OCI-LY1 (cell line): ENCODE data around the gene OR10A4.
"Not testable (repeated sequence)": the region's sequence is repeated elsewhere in the genome, so short reads cannot be mapped to it uniquely, and the experiment has no call there.

ENCODE experiments used
- H2AFZ ChIP-seq: fragments of 200-600 bp; sonication (generic), shearing (Covaris generic); 2 replicates; pipeline ENCODE4 v1.6.0; 2014; ENCODE audit warnings: antibody characterized with exemption, mild to moderate bottlenecking, low read length
- H3F3A ChIP-seq: fragments of 200-600 bp; sonication (generic), shearing (Covaris generic); 2 replicates; pipeline ENCODE4 v1.6.0; 2014; ENCODE audit warnings: mild to moderate bottlenecking, antibody characterized with exemption, low read length, moderate library complexity; ENCODE audit not compliant: insufficient read depth
- H3K27ac ChIP-seq: fragments of 200-600 bp; sonication (generic); 2 replicates; pipeline ENCODE4 v1.5.1; 2014; ENCODE audit warnings: low read length, mixed run types, mild to moderate bottlenecking, low read depth; ENCODE audit not compliant: poor library complexity, severe bottlenecking
- H3K27me3 ChIP-seq: fragments of 200-600 bp; sonication (generic); 2 replicates; pipeline ENCODE4 v1.6.0; 2014; ENCODE audit warnings: antibody characterized with exemption, mild to moderate bottlenecking, low read length, moderate library complexity; ENCODE audit not compliant: insufficient read depth
- H3K36me3 ChIP-seq: fragments of 200-600 bp; sonication (generic); 2 replicates; pipeline ENCODE4 v1.6.1; 2014; ENCODE audit warnings: mild to moderate bottlenecking, antibody characterized with exemption, low read length, moderate library complexity, mixed read lengths; ENCODE audit not compliant: insufficient read depth
- H3K4me1 ChIP-seq: fragments of 200-600 bp; sonication (generic); 2 replicates; pipeline ENCODE4 v1.5.1; 2014; ENCODE audit warnings: mild to moderate bottlenecking, low read length, moderate library complexity; ENCODE audit not compliant: insufficient read depth, severe bottlenecking
- H3K4me2 ChIP-seq: fragments of 200-600 bp; sonication (generic), shearing (Covaris generic); 2 replicates; pipeline ENCODE4 v1.6.1; 2014; ENCODE audit warnings: low read length
- H3K4me3 ChIP-seq: fragments of 200-600 bp; sonication (generic); 2 replicates; pipeline ENCODE4 v1.5.1; 2014; ENCODE audit warnings: low read length, low read depth, mild to moderate bottlenecking, mixed read lengths; ENCODE audit not compliant: poor library complexity, severe bottlenecking
- H3K79me2 ChIP-seq: fragments of 200-600 bp; shearing (Covaris generic); 2 replicates; pipeline ENCODE4 v1.6.1; 2016; ENCODE audit warnings: mixed run types, low read length, mixed read lengths; ENCODE audit not compliant: insufficient read depth
- H3K9ac ChIP-seq: fragments of 200-600 bp; sonication (generic), shearing (Covaris generic); 2 replicates; pipeline ENCODE4 v1.6.1; 2014; ENCODE audit warnings: mild to moderate bottlenecking, low read length, mixed read lengths
- H3K9me2 ChIP-seq: fragments of 200-600 bp; sonication (generic), shearing (Covaris generic); 2 replicates; pipeline ENCODE4 v1.6.1; 2014; ENCODE audit warnings: low read depth, mild to moderate bottlenecking, low read length, mixed read lengths
- H3K9me3 ChIP-seq: fragments of 200-600 bp; shearing (Covaris generic); 2 replicates; pipeline ENCODE4 v1.6.1; 2014; ENCODE audit warnings: low read length, mixed read lengths
- H4K20me1 ChIP-seq: fragments of 200-600 bp; sonication (generic), shearing (Covaris generic); 2 replicates; pipeline ENCODE4 v1.6.0; 2016; ENCODE audit warnings: mild to moderate bottlenecking, low read length; ENCODE audit not compliant: insufficient read depth
- EZH2 ChIP-seq: fragments of 200-600 bp; sonication (generic), shearing (Covaris generic); IDR thresholded peaks from 2 replicates; pipeline ENCODE4 v1.8.0; 2017; ENCODE audit warnings: borderline replicate concordance, mixed run types, mild to moderate bottlenecking, antibody characterized with exemption, low read length, moderate library complexity, mixed read lengths
- TF ChIP-seq, protein P1 (sequence below): fragments of 200-600 bp; sonication (generic), shearing (Covaris generic); IDR thresholded peaks from 2 replicates; pipeline ENCODE4 v1.5.1; 2017; ENCODE audit warnings: mild to moderate bottlenecking, antibody characterized with exemption, low read length, moderate library complexity, mixed read lengths

Gene OR10A4

DNA sequence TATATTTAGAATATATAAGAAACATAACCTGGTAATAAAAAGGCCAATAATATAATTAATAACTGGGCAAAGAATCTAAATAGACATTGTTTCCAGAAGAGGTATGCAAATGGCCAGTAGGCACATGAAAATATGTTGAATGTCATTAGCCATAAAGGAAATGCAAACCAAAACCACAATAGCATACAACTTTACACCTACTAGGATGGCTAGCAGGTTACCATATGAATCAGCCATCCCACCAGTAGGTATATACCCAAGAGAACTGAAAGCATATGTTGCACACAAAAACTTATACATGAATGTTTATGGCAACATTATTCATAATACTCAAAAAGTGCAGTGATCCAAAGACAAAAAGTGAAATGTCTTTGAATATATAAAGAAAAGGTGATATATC is 18.6 kb downstream of the OR10A4 start:
- Histone ChIP-seq H4K20me1 (no peaks in the 10 kb centered on the region), H3K9ac (no peak overlapping the region), H3K9me3 (no peaks in the 10 kb centered on the region), H3K4me3 (no peak overlapping the region), H3K9me2 (no peaks in the 10 kb centered on the region), H3K4me2 (no peak overlapping the region), H3K79me2 (no peaks in the 10 kb centered on the region), H3K27ac (no peak overlapping the region), H3F3A (no peaks in the 10 kb centered on the region), H3K27me3 (no peaks in the 10 kb centered on the region), H3K36me3 (no peaks in the 10 kb centered on the region), H3K4me1 (no peaks in the 10 kb centered on the region), H2AFZ (no peak overlapping the region)
- TF ChIP-seq, protein P1, sequence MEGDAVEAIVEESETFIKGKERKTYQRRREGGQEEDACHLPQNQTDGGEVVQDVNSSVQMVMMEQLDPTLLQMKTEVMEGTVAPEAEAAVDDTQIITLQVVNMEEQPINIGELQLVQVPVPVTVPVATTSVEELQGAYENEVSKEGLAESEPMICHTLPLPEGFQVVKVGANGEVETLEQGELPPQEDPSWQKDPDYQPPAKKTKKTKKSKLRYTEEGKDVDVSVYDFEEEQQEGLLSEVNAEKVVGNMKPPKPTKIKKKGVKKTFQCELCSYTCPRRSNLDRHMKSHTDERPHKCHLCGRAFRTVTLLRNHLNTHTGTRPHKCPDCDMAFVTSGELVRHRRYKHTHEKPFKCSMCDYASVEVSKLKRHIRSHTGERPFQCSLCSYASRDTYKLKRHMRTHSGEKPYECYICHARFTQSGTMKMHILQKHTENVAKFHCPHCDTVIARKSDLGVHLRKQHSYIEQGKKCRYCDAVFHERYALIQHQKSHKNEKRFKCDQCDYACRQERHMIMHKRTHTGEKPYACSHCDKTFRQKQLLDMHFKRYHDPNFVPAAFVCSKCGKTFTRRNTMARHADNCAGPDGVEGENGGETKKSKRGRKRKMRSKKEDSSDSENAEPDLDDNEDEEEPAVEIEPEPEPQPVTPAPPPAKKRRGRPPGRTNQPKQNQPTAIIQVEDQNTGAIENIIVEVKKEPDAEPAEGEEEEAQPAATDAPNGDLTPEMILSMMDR = no peak
- no peak for TF ChIP-seq EZH2

GRCh38 chr11:6898911-6899310 is 22.5 kb downstream of the OR10A4 start:
- H3K9me3 ChIP-seq = no peaks in the 10 kb centered on the region
- H3F3A ChIP-seq = no peaks in the 10 kb centered on the region
- H3K9ac ChIP-seq = no peak overlapping the region
- no peaks in the 10 kb centered on the region for H3K9me2 ChIP-seq
- TF ChIP-seq, protein P1 = no peak
- no peak for TF ChIP-seq EZH2
- no peak overlapping the region for H2AFZ ChIP-seq
- no peak overlapping the region for H3K4me2 ChIP-seq
- no peak overlapping the region for H3K27ac ChIP-seq
- H3K27me3 ChIP-seq = no peaks in the 10 kb centered on the region
- H4K20me1 ChIP-seq = no peaks in the 10 kb centered on the region
- H3K4me1 ChIP-seq = no peaks in the 10 kb centered on the region
- H3K79me2 ChIP-seq = no peaks in the 10 kb centered on the region
- no peaks in the 10 kb centered on the region for H3K36me3 ChIP-seq
- no peak overlapping the region for H3K4me3 ChIP-seq

GRCh38 chr11:6900327-6900999 is 24.0 kb downstream of the OR10A4 start:
- no peaks in the 10 kb centered on the region for H3F3A ChIP-seq
- no peaks in the 10 kb centered on the region for H3K4me1 ChIP-seq
- H3K27ac ChIP-seq = no peak overlapping the region
- H3K79me2 ChIP-seq = no peaks in the 10 kb centered on the region
- no peaks in the 10 kb centered on the region for H3K27me3 ChIP-seq
- no peak overlapping the region for H3K4me2 ChIP-seq
- H2AFZ ChIP-seq = no peak overlapping the region
- no peak for TF ChIP-seq EZH2
- TF ChIP-seq, protein P1 = 0 out of 2 replicates have a peak, but pooled peaks have one; percentile 11
- H4K20me1 ChIP-seq = no peaks in the 10 kb centered on the region
- H3K36me3 ChIP-seq = no peaks in the 10 kb centered on the region
- H3K9ac ChIP-seq = no peak overlapping the region
- H3K4me3 ChIP-seq = no peak overlapping the region
- H3K9me3 ChIP-seq = no peaks in the 10 kb centered on the region
- no peaks in the 10 kb centered on the region for H3K9me2 ChIP-seq

DNA sequence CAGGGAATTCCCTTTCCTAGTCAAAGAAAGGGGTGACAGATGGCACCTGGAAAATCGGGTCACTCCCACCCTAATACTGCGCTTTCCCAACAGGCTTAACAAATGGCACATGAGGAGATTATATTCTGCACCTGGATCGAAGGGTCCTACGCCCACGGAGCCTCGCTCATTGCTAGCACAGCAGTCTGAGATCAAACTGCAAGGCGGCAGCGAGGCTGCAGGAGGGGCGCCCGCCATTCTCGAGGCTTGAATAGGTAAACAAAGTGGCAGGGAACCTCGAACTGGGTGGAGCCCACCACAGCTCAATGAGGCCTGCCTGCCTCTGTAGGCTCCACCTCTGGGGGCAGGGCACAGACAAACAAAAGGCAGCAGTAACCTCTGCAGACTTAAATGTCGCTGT is 28.4 kb downstream of the OR10A4 start:
- not testable (repeated sequence) for H3K4me3 ChIP-seq, H3K4me2 ChIP-seq, H3K36me3 ChIP-seq, H3K27ac ChIP-seq, H2AFZ ChIP-seq, H3K9me2 ChIP-seq, H4K20me1 ChIP-seq, H3K9me3 ChIP-seq, H3K4me1 ChIP-seq, H3F3A ChIP-seq, H3K79me2 ChIP-seq, H3K9ac ChIP-seq, H3K27me3 ChIP-seq
